NCI-H146 treated with DMSO at 0.1 percent for 48 hours (cell line): ENCODE results near the gene PTP4A2.

Experiments
- DNase-seq: peaks from one replicate; lab custom pipeline; 2025; ENCODE audit not compliant: unreplicated experiment; lab: John Stamatoyannopoulos, UW

PTP4A2 gene

DNA sequence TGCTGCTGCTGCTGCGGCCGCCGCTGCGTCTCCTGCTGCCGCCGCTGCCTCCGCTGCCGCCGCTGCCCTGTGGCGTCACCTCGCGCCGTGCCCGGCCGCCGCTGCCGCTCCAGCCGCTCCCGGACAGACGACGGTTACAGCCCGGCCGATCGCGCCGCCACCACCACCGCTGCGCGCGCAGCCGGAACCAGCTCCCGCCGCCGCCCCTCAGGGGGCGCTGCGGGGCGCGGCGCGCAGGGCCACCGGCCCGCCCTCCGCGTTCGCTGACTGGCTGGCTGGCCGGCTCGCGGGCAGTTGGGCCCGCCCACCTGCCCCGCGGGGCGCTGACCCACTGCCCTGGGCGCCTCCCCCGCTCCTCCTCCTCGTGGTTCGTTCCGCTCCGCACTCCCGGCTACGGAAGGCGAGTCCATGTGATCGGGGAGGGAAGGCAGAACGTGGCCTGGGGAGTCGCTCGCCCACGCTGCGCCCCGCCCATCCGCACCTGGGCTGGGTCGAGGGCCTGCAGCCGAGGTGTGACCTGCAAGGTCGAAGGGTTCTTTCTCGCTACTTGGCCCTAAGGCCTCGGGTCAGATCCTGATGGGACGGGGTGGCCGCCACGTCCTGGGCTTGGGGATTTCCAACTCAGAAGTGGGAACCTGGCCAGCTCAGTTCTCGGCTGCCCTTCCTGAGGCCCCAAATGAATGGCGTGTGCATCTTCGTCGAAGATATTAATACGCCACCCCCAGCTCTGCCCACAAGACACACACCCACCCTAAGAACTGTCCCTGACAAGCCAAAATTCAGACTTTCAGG, at the start of gene PTP4A2:
Gene PTP4A2, minus strand, starts transcription at position 185 of the 792 bp plus-strand sequence. CDS start 19,303 bp downstream, outside the sequence.
- peak; percentile 49 for DNase-seq

DNA sequence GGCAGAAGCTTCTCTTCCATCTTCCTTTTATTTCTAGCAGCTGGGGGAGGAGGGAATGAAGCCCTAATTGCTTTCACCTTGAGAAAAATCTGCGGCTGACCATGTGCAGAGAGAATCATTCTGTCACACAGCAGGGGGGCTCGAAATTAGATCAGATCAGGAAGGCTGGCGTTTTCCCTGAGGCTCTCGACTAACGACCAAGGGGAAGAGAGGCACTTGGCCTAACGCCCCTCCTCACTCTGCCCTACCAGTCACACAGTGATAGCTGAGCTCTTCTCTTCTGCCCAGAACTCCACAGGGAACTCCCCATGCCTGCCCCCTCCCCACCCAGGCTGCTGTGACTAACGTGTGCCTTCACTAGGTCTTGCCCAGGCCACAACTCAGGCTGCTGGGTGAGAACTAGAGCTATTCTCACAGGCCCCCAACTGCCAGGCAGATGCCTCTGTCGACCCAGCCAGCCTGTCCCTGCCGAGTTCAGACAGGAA, 49.0 kb upstream of the PTP4A2 start:
- DNase-seq, result peak; percentile 57

DNA sequence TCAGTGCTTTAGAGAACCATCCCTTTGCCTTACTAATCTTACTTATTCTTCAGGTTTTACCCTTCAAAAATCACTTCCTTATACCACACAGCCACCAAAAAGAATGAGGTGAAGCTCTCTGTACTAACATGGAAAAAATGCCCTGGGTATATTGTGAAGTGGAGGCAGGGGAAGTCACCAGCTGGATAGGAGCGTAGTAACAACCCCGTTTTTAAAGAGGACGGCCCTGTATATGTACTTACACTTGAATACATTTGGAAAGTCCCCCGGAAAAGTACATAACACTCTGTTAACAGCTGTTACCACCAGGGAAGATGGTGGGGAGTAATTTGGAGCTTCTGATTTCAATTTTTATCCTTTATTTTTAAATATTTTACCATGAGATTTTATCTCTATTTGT, 47.3 kb upstream of the PTP4A2 start:
- no peak for DNase-seq

DNA sequence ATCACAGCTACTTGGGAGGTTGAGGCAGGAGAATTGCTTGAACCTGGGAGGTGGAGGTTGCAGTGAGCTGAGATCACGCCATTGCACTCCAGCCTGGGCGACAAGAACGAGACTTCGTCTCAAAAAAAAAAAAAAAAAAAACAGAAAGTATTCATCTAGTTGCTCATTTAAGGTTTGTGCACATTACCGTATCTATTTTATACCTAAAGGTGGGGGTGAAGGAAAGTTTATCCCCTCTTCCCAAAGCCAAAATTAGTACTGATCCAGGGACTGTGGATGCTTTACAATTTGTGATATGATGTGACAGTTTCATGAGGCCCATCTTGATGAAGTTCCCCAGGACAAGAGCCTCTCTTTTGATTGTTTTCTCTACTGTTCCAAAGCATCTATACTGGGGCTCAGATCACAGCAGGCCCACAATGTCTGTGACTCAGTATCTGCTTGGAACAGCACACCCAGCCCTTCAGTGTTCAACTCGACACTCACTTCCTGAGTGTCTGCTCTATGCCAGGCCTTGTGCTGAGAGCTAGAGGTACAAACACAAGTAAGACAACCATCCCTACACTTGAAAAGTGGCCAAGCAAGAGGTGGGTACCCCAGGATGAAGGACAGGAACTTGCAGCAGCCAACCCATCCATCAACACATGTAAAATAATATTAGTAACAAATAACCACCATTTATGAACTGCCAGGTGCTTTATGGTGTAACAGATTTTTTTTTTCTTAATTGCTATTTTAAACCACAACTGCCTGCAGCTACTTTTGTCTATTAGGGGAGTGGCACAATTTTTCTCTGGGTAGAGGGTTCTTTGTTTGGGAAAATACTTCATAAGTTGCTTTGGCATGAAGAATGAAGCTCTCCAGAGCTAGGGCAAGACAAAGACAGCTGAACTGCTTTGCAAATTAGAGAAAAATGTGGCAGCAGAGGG, 46.5 kb upstream of the PTP4A2 start:
- no peak for DNase-seq

DNA sequence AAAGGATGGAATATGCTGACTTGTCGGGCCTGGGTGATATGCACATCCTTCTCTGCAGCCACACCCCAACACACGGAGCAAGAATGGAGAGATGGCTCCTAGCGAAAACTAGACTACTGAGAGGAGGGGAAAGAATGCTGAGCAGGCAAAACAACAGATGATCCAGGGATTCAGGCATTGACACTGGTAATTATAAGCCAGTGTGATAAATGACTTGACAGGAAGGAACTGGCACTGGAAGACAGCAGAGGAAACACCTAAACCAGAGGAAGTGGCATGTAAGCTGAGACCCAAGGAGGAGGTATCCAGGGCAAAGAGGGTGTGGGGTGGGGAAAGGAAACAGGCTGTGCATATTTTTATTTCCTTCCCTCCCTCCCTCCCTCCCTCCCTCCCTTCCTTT, 43.8 kb upstream of the PTP4A2 start:
- DNase-seq, result no peak

DNA sequence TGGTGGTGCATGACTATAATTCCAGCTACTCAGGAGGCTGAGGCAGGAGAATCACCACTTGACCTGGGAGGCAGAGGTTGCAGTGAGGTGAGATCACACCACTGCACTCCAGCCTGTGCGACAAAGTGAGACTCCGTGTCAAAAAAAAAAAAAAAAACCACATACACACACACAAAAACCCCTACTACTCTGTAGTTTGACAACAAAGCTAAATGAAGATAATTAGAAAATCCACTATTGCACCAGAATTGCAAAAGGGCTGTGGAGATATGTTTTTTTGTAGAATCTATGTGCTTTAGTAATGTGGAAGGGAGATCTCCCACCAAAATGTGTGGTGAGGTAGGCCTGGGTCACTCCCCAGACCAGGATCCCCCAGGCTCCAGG, 43.3 kb upstream of the PTP4A2 start:
- DNase-seq, result no peak

DNA sequence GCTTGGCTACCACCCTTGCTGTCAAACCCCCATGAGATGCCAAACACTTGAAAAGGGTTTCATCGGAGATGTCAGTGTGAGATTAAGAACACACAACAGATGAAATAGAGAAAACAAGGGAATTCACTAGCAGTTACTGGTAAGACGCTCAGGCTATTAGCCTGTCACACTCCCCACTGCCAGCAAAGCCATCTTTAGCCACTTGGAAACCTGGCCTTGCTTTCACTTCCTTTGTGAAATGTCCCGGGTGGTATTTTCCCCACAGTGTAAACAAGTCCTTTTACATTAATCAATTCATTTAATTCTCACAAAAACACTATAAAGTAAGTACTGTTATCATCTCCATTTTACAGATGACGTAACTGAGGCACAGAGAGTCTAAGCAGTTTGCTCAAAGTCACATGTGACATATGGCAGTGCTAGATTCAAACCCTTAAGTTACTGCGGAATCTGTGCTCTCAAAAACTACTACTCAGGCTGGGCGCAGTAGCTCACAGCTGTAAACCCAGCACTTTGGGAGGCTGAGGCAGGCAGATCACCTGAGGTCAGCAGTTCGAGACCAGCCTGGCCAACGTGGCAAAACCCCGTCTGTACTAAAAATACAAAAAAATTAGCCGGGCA, 42.8 kb upstream of the PTP4A2 start:
- no peak for DNase-seq

DNA sequence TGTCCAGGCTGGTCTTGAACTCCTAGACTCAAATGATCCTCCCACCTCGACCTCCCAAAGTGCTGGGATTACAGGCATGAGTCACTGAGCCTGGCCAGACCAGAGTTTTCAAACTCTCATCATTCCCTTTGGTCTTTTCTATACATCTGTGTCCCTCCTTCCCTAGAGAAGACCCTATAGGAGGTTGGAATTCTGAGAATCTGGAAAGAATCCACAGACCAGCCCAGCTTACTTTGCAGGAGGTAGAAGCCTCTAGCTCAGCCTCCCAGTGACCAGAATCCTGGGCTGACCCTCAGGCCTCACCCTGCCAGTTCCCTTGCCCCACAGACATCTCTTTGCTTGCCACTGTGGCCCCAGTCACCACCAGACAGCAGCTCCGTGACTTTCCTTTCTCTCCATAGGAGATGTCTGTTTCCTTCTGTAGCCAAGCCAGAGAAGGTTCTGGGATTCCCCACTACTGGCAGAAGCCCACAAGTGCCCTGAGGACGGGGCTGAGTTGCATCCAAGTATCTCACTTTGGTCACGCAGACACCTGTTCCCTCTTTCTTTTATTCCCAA, 40.8 kb upstream of the PTP4A2 start:
- DNase-seq, result no peak

DNA sequence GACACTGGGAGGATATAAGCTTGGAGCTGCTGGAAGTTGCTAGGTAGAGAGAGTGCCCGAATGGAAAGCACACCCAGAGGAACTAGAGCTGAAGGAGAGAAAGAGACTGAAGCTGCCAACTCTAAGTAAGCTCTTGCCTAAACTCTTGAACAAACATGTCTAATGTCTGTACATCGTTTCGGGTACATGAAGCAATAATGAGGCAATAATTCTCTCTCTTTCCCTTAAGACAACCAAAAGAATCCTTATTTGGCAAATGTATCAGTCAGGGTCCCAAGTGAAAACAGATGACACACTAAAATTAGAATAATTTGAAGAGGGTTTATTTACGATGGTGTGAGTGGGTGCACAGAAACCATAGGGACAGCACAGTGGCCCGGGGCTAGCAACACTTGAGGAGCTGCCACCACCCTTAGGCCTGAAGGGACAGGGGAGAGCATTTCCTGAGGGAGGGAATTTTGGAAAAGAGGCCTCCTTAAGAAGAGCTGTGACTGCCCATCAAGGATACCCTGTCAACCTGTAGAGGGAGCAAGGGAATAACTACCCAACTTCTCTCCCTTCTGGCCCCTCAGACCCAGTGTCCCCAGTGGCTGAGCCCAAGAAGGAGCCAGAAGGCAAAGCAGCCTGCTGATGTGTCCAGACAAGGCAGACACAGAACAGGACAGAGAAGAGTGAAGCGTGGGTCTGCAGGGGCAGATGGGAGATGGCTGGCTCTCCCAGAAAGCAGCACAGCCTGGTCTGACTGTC, 39.4 kb upstream of the PTP4A2 start:
- DNase-seq, result no peak

DNA sequence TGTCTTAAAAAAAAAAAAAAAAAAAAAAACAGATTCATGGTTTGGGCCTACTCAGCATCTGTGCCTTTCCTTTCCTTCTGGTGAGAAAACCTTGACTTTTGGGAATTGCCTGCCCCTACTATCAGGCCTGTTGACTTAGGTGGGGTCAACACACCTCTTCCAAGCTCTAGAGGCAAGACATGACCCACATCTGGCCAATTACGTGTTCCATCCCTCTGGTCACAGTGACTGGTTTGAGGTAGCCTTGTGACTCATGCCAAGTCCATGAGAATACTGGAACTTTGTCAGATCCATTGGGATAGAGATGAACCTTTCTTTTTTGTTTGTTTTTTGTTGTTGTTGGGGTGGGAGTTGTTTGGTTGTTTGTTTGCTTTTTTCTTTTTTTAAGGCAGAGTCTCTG, 38.2 kb upstream of the PTP4A2 start:
- no peak for DNase-seq

DNA sequence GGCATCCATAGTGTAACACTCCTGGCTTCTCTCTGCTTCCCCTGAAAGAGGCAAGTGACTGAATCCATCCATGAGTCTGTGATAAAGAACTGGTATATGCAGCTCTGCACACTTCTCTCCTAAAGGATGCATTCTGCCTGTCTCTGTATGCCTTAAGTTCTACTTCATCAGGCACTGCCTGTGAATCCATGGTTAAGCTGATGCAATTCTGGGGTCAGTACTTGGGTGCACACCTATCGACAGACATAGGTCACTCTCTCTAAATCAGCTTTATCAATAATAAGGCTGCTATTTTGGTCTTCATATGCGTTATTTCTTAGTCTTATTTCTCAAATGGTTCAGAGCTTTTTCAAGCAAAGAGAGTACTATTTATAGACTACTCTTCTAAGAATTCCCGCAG, 32.7 kb upstream of the PTP4A2 start:
- DNase-seq, result no peak

DNA sequence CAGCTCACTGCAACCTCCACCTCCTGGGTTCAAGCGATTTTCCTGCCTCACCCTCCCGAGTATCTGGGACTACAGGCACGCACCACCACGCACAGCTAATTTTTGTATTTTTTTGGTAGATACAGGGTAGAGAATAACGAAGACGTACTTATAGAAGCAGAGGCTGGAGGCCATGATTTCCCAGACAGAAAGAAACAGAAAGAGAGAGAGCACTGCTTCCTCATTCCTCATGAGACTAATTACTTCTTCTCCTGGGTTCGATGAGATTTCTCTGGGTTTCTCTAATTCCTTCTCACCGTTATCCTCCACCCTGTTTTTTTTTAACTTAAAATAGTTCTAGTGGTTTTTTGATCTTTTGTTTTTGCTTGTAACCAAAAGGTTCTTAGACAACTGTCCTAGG, 23.4 kb upstream of the PTP4A2 start:
- no peak for DNase-seq

DNA sequence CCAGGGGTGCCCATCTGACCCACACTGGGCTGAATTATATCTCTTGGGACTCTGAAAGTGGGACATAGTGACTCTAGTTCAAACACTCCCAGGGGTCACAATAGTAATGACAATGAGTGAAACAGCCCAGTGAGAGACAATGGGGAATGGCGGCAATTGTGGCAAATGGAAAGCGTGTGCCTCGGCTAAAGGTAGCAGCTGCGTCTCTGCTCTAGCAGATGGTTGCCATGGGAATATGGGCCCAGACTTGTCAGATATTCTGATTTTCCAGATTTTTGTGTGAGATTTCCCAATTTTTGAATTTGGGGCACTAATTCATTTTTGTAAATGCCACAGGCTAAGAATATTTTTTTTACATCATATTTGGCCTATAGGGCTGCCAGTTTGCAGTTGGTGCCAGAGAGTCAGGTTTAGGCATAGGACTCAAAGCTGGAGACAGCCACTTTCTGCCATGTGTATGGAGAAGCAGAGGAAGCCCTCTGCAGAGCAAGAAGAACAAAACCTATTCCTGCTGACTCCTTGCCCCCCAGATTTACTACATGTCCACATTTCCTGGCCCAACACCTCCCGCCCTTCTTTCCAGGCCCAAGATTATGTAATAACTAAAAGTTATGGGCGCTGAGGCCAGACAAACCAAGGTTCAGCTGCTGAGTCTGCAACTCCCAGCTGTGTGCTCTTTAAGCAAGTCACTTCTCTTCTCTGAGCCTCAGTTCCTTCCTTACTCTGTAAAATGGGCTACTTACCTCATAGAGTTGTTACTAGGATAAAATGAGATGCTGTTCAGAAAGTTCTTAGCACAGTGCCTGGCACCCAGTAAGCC, 21.6 kb upstream of the PTP4A2 start:
- no peak for DNase-seq

DNA sequence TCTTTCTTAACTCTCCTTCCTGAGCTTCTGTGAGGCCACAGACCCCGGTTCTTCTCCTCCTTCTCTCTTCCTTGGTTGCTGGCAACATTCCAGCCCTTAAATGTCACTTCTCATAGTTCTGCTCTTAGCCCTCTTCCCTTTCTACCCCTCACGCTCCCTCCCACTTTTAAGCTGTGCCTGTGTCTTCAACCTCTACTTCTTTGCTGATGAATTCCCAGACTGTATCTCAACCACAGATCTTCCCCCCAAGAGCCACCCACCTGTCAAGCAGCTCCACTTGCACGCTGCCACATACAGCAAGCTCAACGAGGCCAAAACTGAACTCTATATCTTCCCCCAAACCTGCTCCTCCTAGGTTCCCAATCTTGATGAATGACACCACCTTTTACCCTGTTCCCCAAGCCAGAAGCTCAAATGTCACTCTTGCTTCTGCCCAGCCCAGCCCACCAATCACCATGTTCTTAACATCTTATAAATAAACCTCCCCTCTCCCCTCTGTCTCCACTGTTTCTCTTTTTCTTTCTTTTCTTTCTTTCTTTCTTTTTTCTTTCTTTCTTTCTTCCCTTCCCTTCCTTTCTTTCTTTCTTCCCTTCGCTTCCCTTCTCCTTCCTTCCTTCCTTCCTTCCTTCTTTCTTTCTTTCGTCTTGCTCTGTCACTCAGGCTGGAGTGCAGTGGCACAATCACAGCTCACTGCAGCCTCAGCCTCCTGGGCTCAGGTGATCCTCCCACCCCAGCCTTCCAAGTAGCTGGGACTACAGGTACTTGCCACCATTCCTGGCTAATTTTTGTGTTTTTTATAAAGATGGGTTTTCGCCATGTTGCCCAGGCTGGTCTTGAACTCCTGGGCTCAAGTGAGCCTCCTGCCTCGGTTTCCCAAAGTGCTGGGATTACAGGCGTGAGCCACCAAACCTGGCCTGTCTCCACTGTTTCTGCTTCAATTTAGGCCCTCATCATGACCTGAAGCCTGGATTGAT, 19.8 kb upstream of the PTP4A2 start:
- no peak for DNase-seq

DNA sequence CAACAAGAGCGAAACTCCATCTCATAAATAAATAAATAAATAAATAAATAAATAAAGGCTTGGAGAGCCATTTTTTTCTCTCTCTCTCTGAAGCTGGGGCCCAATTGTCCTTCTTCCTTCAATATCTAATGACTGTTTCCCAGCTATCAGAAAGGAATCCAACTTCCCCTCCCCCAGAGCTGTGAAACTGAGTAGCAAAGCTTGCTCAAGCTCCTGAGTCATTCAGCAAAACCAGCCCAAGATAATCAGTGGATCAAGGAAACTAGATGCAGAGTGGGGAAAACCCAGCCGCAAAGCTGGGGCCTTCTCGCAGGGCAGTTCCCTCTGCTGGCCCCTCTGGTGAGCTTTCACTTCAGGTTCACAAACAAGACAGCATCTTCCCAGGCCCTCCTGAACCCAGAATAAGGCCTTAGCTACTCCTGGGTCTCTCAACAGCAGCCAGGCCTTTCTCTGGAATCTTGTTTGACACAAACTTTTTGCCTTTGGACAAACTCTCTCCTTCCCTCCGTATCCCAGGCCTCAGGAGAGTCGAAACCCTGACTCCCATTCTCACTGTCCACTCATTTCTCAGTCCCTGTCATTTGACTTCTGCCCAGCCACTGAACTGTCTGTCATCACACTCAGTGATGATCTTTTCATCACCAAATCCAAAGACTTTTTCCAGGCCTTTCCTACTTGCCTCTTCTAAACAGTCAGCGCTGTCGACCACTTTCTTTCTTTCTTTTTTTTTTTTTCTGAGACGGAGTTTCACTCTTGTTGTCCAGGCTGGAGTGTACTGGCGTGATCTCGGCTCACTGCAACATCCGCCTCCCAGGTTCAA, 18.0 kb upstream of the PTP4A2 start:
- no peak for DNase-seq

DNA sequence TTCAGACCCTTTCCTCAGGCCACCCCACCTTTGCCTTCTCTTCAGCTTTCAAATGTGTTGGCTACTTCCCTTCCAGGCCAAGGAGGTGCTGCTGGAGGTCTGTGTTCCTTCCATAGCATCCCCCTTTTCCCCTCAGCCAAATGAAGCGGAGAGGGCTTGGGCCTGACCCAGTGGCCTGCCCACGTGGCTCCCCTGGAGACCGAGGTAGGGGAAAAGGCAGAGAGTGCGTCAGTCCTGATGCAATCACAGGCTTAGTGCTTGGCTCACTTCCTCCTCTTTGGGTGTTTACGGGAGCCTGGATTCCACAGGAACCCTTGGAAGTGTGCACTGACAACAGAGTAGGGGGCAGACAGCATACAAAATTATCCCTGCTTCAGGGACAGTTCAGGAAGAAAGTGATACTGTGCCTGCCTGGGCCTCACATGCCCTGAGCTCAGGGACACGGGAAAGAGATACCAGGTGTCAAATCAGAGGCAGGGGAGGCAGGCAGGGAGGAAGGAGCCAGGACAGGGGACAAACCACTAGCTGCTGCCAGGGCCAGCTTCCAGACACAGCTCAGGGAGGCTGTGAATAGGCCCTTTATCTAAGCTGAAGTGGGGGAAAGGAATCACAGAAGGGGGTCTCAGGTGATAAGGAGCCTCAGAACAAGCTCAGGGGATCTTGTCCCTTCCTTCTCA, 16.6 kb upstream of the PTP4A2 start:
- DNase-seq, result no peak

DNA sequence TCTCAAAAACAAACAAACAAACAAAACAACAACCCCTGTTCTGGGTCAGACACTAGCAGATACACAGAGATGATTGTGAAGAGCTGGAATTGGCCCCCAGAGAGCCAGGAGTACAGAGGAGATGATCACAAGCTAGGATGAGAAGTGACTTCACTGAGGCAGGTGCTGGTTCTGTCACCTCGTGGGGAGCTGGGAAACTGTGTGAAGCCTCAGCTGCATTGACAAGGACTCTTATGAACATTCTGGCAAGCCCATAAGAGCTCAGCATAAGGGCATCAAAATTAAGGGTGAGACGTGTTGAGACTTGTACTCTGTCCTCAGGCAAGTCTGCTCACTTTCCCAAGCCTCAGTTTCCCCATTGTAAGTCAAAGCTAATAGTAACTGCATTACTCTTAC, 14.7 kb upstream of the PTP4A2 start:
- no peak for DNase-seq
